Mammary epithelial cell (primary cell): ENCODE data around the gene ACADVL.

Source experiments
- EZH2 ChIP-seq: IDR thresholded peaks from 2 replicates; pipeline ENCODE4 v1.6.1; 2012; ENCODE audit warnings: low read length, inconsistent platforms, borderline replicate concordance
- TF ChIP-seq, protein P1 (sequence below), 2 donors: IDR thresholded peaks in 1 of 2; conservative IDR thresholded peaks in 1 of 2; 2 replicates each; pipeline ENCODE4 v1.5.1; 2011 to 2012; ENCODE audit warnings: inconsistent platforms in 2 of 2, low read length in 2 of 2, mild to moderate bottlenecking in 2 of 2, control low read depth in 1 of 2, low read depth in 1 of 2; ENCODE audit not compliant: insufficient read depth in 1 of 2; ENCODE audit errors: extremely low read depth in 1 of 2

GRCh38 chr17:7237266-7237760, 17.6 kb downstream of the ACADVL start:
- TF ChIP-seq, protein P1, sequence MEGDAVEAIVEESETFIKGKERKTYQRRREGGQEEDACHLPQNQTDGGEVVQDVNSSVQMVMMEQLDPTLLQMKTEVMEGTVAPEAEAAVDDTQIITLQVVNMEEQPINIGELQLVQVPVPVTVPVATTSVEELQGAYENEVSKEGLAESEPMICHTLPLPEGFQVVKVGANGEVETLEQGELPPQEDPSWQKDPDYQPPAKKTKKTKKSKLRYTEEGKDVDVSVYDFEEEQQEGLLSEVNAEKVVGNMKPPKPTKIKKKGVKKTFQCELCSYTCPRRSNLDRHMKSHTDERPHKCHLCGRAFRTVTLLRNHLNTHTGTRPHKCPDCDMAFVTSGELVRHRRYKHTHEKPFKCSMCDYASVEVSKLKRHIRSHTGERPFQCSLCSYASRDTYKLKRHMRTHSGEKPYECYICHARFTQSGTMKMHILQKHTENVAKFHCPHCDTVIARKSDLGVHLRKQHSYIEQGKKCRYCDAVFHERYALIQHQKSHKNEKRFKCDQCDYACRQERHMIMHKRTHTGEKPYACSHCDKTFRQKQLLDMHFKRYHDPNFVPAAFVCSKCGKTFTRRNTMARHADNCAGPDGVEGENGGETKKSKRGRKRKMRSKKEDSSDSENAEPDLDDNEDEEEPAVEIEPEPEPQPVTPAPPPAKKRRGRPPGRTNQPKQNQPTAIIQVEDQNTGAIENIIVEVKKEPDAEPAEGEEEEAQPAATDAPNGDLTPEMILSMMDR (conservative IDR thresholded peaks at IDR 0.05 in 1 of 2, IDR thresholded peaks at IDR 0.05 in 1 of 2; ENCODE audit: extremely low read depth in 1 of 2, insufficient read depth in 1 of 2, low read depth in 1 of 2, low read length in 2 of 2) = no peak
- TF ChIP-seq EZH2 = no peak
